A549 (cell line): Measurements from ENCODE around the gene TEX101. TPM values are rescaled to one million over a fixed set of nuclear protein-coding genes. Genes with fewer than 3 reads are reported as not detected.
A peak's percentile ranks its signal among the peaks of the same experiment; 100 is the strongest.

Source experiments
- ATAC-seq, 2 experiments: fragments of 200-7000 bp in 1 of 2; fragments of >200 bp in 1 of 2; cut with Nextera tagmentation in 1 of 2; cut with Tn5 transposase in 1 of 2; 3 replicates each; pipeline versions ENCODE4 v1.8.0 to v1.9.1; 2018 to 2020; ENCODE audit warnings: mild to moderate bottlenecking in 1 of 2, moderate library complexity in 1 of 2
- CTCF ChIA-PET: fragments of 300-600 bp; sonication (Branson Sonifier 250); formaldehyde crosslinking; extraction: SDS; loops from one replicate; lab custom pipeline; 2021; ENCODE audit warnings: antibody characterized with exemption, inconsistent platforms; lab: Yijun Ruan, JAX
- POLR2A ChIA-PET: fragments of 350-600 bp; formaldehyde crosslinking; extraction: SDS; loops from one replicate; lab custom pipeline; 2021; ENCODE audit warnings: antibody characterized with exemption, inconsistent platforms; lab: Yijun Ruan, JAX
- DNase-seq, 2 experiments: peaks; one replicate each; pipeline versions ENCODE4 v3.0.0 to v3.0.0-alpha.2; 2011 to 2016; ENCODE audit warnings: low read depth in 1 of 2, low spot score in 1 of 2
- FAIRE-seq: peaks from 2 replicates; lab custom pipeline; 2011; peaks lifted over from hg19 to GRCh38; lab: Jason Lieb, UNC
- H3K27ac ChIP-seq, 2 experiments: fragments of >200 bp; sonication (Bioruptor Twin); formaldehyde crosslinking; 3 replicates each; pipeline ENCODE4 v1.5.1; 2016 to 2017
- H3K4me1 ChIP-seq: fragments of >200 bp; sonication (Bioruptor Twin); formaldehyde crosslinking; 3 replicates; pipeline ENCODE4 v1.6.1; 2016
- H3K4me2 ChIP-seq: fragments of >200 bp; sonication (Bioruptor Twin); formaldehyde crosslinking; 3 replicates; pipeline ENCODE4 v1.6.1; 2016
- H3K4me3 ChIP-seq: fragments of >200 bp; sonication (Bioruptor Twin); formaldehyde crosslinking; 3 replicates; pipeline ENCODE4 v1.5.1; 2016
- H3K9me3 ChIP-seq: fragments of >200 bp; sonication (Bioruptor Twin); formaldehyde crosslinking; 3 replicates; pipeline ENCODE4 v1.6.1; 2016
- BCL3 ChIP-seq: fragments of >200 bp; sonication (Bioruptor Twin); formaldehyde crosslinking; IDR thresholded peaks from 3 replicates; pipeline ENCODE4 v1.6.1; 2016
- CBX8 ChIP-seq: fragments of 200-600 bp; sonication (generic); IDR thresholded peaks from 2 replicates; pipeline ENCODE4 v1.6.1; 2016
- EHF ChIP-seq: fragments of 250-450 bp; sonication (Bioruptor Pico); IDR thresholded peaks from 2 replicates; pipeline ENCODE4 v1.5.0; 2020; ENCODE audit warnings: mild to moderate bottlenecking
- HDAC2 ChIP-seq: fragments of 200-600 bp; sonication (generic); IDR thresholded peaks from 2 replicates; pipeline ENCODE4 v1.6.1; 2016
- HEYL ChIP-seq: fragments of 250-450 bp; sonication (Bioruptor Pico); IDR thresholded peaks from 2 replicates; pipeline ENCODE4 v1.8.0; 2021; ENCODE audit warnings: mild to moderate bottlenecking, moderate library complexity
- MAFK ChIP-seq: fragments of 450-650 bp; IDR thresholded peaks from 2 replicates; pipeline ENCODE4 v1.6.1; 2014; ENCODE audit not compliant: partially characterized antibody
- NFE2L2 ChIP-seq: fragments of 150-350 bp; conservative IDR thresholded peaks from 2 replicates; pipeline ENCODE4 v1.6.1; 2014; ENCODE audit warnings: low read length
- NR3C1 ChIP-seq: fragments of >200 bp; sonication (Bioruptor Twin); formaldehyde crosslinking; IDR thresholded peaks from 3 replicates; pipeline ENCODE4 v1.6.1; 2017
- POLR2A ChIP-seq: IDR thresholded peaks from 2 replicates; pipeline ENCODE4 v1.6.1; 2012; ENCODE audit warnings: mild to moderate bottlenecking, low read length
- RCOR1 ChIP-seq: fragments of 150-350 bp; IDR thresholded peaks from 2 replicates; pipeline ENCODE4 v1.6.1; 2014; ENCODE audit warnings: antibody characterized with exemption, low read length, low read depth
- RFX5 ChIP-seq: fragments of 450-650 bp; IDR thresholded peaks from 2 replicates; pipeline ENCODE4 v1.7.1; 2014; ENCODE audit warnings: antibody characterized with exemption, mild to moderate bottlenecking, moderate library complexity
- SREBF2 ChIP-seq: fragments of 450-650 bp; IDR thresholded peaks from 2 replicates; pipeline ENCODE4 v1.6.1; 2014; ENCODE audit warnings: mild to moderate bottlenecking, moderate library complexity
- TFCP2L1 ChIP-seq: fragments of 250-450 bp; sonication (Bioruptor Pico); IDR thresholded peaks from 2 replicates; pipeline ENCODE4 v1.5.0; 2021; ENCODE audit warnings: mild to moderate bottlenecking
- ZSCAN20 ChIP-seq: fragments of 250-450 bp; sonication (Bioruptor Pico); IDR thresholded peaks from 2 replicates; pipeline ENCODE4 v1.8.0; 2022; ENCODE audit warnings: mild to moderate bottlenecking, moderate library complexity
- WGBS: methylation state at CpG from one replicate; pipeline ENCODE4 v1.1.6; 2017; ENCODE audit errors: missing lambda C conversion rate; 5-methylcytosine and 5-hydroxymethylcytosine counted together
- polyA plus RNA-seq, 4 experiments: library from polyadenylated mRNA; depleted of rRNA in 3 of 4; stranded (reverse); fragments of >200 nt; fragmentation: RNase III in 1 of 4; extraction: RNeasy Plus Mini Kit Qiagen cat#74134 plus additional on column Dnase treatment in 1 of 4; gene quantifications; 2 replicates in 3 of 4; 3 replicates in 1 of 4; pipeline ENCODE4 v1.2.3, GENCODE V29; 2011 to 2017
- TF ChIP-seq, protein P1 (sequence below): fragments of 450-650 bp; IDR thresholded peaks from 2 replicates; pipeline ENCODE4 v1.6.1; 2014; ENCODE audit warnings: antibody characterized with exemption
- TF ChIP-seq, protein P2 (sequence below): IDR thresholded peaks from 2 replicates; pipeline ENCODE4 v1.6.1; 2012

Gene TEX101
- polyA plus RNA-seq, 2 of the 4 experiments (the other 2 are of a cell fraction): not detected

DNA sequence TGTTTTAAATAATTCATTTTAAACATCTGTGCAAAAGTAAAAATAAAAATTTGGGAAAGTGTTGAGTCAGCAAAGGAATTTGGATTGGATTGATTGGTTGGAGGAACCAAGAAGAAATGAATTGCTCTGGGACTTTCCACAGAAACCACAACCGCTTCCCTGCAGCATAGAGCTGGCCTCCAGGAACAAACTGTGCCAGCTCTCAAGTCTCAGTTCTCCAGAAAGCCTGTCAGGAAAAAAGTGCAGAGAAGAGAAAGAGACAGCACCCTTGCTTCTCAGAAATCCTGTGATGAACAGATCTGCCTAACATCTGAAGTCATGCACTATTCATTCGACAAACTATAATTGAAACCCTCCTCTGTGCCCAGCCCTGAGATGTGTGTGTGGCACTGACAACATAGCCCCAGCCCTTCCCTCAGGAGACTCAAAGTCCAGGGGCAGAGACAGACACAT is 35.9 kb downstream of the TEX101 start:
- POLR2A ChIA-PET: interaction anchor here (0.7 kb wide), 1 partner anchor 52 kb away, joined by 5 read pairs; no protein-coding TSS in a partner anchor
- Histone ChIP-seq H3K4me2 (no peak overlapping the region), H3K4me3 (no peak overlapping the region)
- FAIRE-seq: no peak
- CTCF ChIA-PET: interaction anchor here (0.7 to 15.9 kb wide), 5 partner anchors 10 to 70 kb away, joined by 3 to 462 read pairs (median 6); partner anchors contain the start of gene LYPD3
- ATAC-seq: no peak
- no peak for DNase-seq
- WGBS: 71% methylated on average over 2 of the region's 2 CpGs
- TF ChIP-seq BCL3 (no peak), MAFK (peak; percentile 91), HEYL (CRISPR knock-in tag) (no peak), POLR2A (no peak), CBX8 (no peak), TFCP2L1 (CRISPR knock-in tag) (no peak)
- TF ChIP-seq, all 56 proteins: peak for 1
- H3K4me1 ChIP-seq: no peaks in the 10 kb centered on the region
- no peak overlapping the region for H3K27ac ChIP-seq
- 0 out of 3 replicates have a peak, but pooled peaks cover 5% of the 10 kb centered on the region for H3K9me3 ChIP-seq

- ChIA-PET POLR2A (no interaction called here), CTCF (interaction anchor here (1.8 to 3.8 kb wide), 3 partner anchors 11 to 67 kb away, joined by 4 to 24 read pairs (median 8); no protein-coding TSS in a partner anchor)
- WGBS: 36% methylated on average over 3 of the region's 3 CpGs
- DNase-seq (no peak), ATAC-seq (no peak), FAIRE-seq (no peak)
- Histone ChIP-seq H3K4me3 (no peak overlapping the region), H3K4me2 (no peak overlapping the region), H3K9me3 (0 out of 3 replicates have a peak, but pooled peaks cover 5% of the 10 kb centered on the region), H3K27ac (no peak overlapping the region), H3K4me1 (no peaks in the 10 kb centered on the region)
- TF ChIP-seq RCOR1 (no peak), ZSCAN20 (CRISPR knock-in tag) (no peak), NFE2L2 (no peak), EHF (CRISPR knock-in tag) (no peak)
- TF ChIP-seq, protein P1, sequence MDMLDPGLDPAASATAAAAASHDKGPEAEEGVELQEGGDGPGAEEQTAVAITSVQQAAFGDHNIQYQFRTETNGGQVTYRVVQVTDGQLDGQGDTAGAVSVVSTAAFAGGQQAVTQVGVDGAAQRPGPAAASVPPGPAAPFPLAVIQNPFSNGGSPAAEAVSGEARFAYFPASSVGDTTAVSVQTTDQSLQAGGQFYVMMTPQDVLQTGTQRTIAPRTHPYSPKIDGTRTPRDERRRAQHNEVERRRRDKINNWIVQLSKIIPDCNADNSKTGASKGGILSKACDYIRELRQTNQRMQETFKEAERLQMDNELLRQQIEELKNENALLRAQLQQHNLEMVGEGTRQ: no peak
- TF ChIP-seq, protein P2, sequence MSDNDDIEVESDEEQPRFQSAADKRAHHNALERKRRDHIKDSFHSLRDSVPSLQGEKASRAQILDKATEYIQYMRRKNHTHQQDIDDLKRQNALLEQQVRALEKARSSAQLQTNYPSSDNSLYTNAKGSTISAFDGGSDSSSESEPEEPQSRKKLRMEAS: no peak
Measured at GRCh38 chr19:43452582-43452981, 37.9 kb downstream of the TEX101 start.

DNA sequence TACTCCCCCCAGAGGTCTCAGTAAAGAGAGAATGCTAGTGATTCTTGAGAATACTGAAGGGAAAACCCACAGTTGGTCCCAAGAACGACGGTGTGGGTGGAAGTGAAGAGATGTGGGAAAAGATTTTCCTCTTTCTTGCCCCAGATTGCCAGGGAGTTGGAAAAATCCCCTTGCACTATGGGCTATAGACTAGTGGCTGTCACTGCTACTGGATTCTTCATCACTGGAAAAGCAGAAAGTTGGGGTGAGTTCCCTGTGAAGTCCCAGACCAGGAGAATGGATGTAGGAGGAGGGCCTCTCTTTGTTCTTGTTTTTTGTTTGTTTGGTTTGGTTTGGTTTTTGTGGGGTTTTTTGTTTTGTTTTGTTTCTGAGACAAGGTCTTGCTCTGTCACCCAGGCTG is 39.3 kb downstream of the TEX101 start:
- 49% methylated on average over 2 of the region's 2 CpGs for WGBS
- Histone ChIP-seq H3K4me2 (no peak overlapping the region), H3K4me1 (no peaks in the 10 kb centered on the region), H3K27ac (no peak overlapping the region), H3K9me3 (0 out of 3 replicates have a peak, but pooled peaks cover 5% of the 10 kb centered on the region), H3K4me3 (no peak overlapping the region)
- no peak for DNase-seq
- ChIA-PET POLR2A (interaction anchor here (1.6 kb wide), 1 partner anchor 10 kb away, joined by 5 read pairs; no protein-coding TSS in a partner anchor), CTCF (interaction anchor here (1.3 to 14.0 kb wide), 4 partner anchors 8 to 66 kb away, joined by 4 to 176 read pairs (median 16); no protein-coding TSS in a partner anchor)
- ATAC-seq: no peak
- FAIRE-seq: no peak
- no peak for TF ChIP-seq HDAC2

DNA sequence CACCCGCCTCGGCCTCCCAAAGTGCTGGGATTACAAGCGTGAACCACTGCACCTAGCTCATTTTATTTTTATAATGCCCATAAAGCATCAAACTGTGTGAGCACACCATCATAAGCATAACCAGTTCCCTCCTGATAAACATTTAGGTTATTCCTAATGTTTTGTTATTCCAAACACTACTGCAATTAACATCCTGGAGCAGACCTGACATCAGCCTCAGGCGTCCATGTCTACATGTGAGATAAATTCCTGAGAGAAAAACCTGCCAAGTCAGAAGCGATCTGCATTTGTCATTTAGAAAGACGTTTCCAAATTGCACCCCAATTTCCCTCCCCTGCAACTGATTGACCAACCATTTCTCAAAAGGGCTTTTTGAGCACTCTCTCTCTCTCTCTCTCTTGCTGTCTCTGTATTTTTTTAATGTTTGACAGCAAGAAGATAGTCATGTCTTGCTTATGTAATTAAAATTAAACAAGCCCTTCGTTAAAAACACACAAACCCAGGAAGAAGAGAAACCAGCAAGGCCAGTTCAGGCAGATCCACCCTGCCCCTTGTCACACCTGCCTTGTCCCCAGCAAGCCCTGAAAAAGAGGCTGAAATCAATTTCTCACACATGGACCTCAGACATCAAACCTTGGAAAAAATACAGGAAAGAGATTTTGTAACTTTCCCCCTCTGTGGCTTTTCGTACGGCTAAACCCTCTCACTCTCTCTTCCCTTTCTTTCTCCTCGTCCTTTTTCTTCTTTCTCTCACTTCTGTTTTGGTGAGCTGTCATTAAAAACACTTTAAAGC is 40.8 kb downstream of the TEX101 start:
- TF ChIP-seq SREBF2 (no peak), RFX5 (no peak), NR3C1 (no peak)
- WGBS: 58% methylated on average over 10 of the region's 10 CpGs
- H3K4me1 ChIP-seq: no peaks in the 10 kb centered on the region
- no peak overlapping the region for H3K4me3 ChIP-seq
- H3K9me3 ChIP-seq: 0 out of 3 replicates have a peak, but pooled peaks cover 5% of the 10 kb centered on the region
- ATAC-seq: no peak
- H3K4me2 ChIP-seq: no peak overlapping the region
- ChIA-PET POLR2A (interaction anchor here (1.6 kb wide), 1 partner anchor 8 kb away, joined by 5 read pairs; no protein-coding TSS in a partner anchor), CTCF (interaction anchor here (1.1 to 14.0 kb wide), 6 partner anchors 10 to 64 kb away, joined by 3 to 176 read pairs (median 14); partner anchors contain the start of gene LYPD3)
- no peak overlapping the region for H3K27ac ChIP-seq
- no peak for DNase-seq
- FAIRE-seq: no peak
